DND-41 (cell line): Measurements from ENCODE around the gene NCL.

ENCODE experiments used
- ATAC-seq: fragments of 200-7000 bp; cut with Tn5 transposase; 3 replicates; pipeline ENCODE4 v1.9.1; 2021; ENCODE audit warnings: low read depth; ENCODE audit not compliant: insufficient read depth
- DNase-seq: peaks from one replicate; pipeline ENCODE4 v3.0.0-alpha.2; 2020
- H2AFZ ChIP-seq: 2 replicates; pipeline ENCODE4 v1.6.0; 2012; ENCODE audit warnings: low read depth, low read length
- H3K27ac ChIP-seq: 2 replicates; pipeline ENCODE4 v1.5.1; 2012; ENCODE audit warnings: low read length, inconsistent platforms
- H3K27me3 ChIP-seq: fragments of 200-600 bp; sonication (generic); 2 replicates; pipeline ENCODE4 v1.6.0; 2012; ENCODE audit warnings: low read length, mild to moderate bottlenecking, inconsistent platforms; ENCODE audit not compliant: insufficient read depth, poor library complexity
- H3K36me3 ChIP-seq: 2 replicates; pipeline ENCODE4 v1.5.1; 2012; ENCODE audit warnings: low read length, inconsistent platforms; ENCODE audit not compliant: insufficient read depth
- H3K4me1 ChIP-seq: 2 replicates; pipeline ENCODE4 v1.5.1; 2012; ENCODE audit warnings: mild to moderate bottlenecking, low read length; ENCODE audit not compliant: insufficient read depth
- H3K4me2 ChIP-seq: 2 replicates; pipeline ENCODE4 v1.6.0; 2012; ENCODE audit warnings: mild to moderate bottlenecking, moderate library complexity, low read length, inconsistent platforms; ENCODE audit not compliant: insufficient read depth
- H3K4me3 ChIP-seq, 2 experiments: fragments of 200-600 bp in 1 of 2; shearing (Covaris generic) in 1 of 2; 2 replicates each; pipeline ENCODE4 v1.5.1; 2012 to 2016; ENCODE audit warnings: inconsistent platforms in 2 of 2, low read length in 2 of 2, mild to moderate bottlenecking in 2 of 2, low read depth in 1 of 2, moderate library complexity in 1 of 2
- H3K79me2 ChIP-seq: 2 replicates; pipeline ENCODE4 v1.6.0; 2012; ENCODE audit warnings: low read length, inconsistent platforms; ENCODE audit not compliant: insufficient read depth
- H3K9ac ChIP-seq: 2 replicates; pipeline ENCODE4 v1.6.0; 2012; ENCODE audit warnings: low read depth, mild to moderate bottlenecking, inconsistent platforms, low read length, moderate library complexity
- H3K9me3 ChIP-seq: 2 replicates; pipeline ENCODE4 v1.5.1; 2012; ENCODE audit warnings: low read length, moderate library complexity, mild to moderate bottlenecking, inconsistent platforms; ENCODE audit not compliant: insufficient read depth, severe bottlenecking
- H4K20me1 ChIP-seq: 2 replicates; pipeline ENCODE4 v1.6.0; 2012; ENCODE audit warnings: low read length; ENCODE audit not compliant: insufficient read depth
- CTCF ChIP-seq: IDR thresholded peaks from 2 replicates; pipeline ENCODE4 v1.5.1; 2012; ENCODE audit warnings: borderline replicate concordance, low read length, moderate library complexity, mild to moderate bottlenecking; ENCODE audit not compliant: poor library complexity, severe bottlenecking; ENCODE audit errors: extremely low read depth
- EZH2 ChIP-seq: IDR thresholded peaks from 3 replicates; pipeline ENCODE4 v1.6.1; 2012; ENCODE audit warnings: borderline replicate concordance, low read depth, mild to moderate bottlenecking, moderate library complexity, low read length, inconsistent platforms; ENCODE audit not compliant: severe bottlenecking

Gene NCL

GRCh38 chr2:231503766-231504165, 39.5 kb upstream of the NCL start:
- H3K27me3 ChIP-seq = no peaks in the 10 kb centered on the region
- H3K4me2 ChIP-seq = no peak overlapping the region
- ATAC-seq = no peak
- no peaks in the 10 kb centered on the region for H4K20me1 ChIP-seq
- no peak overlapping the region for H3K27ac ChIP-seq
- no peak overlapping the region for H2AFZ ChIP-seq
- H3K9ac ChIP-seq = no peak overlapping the region
- no peaks in the 10 kb centered on the region for H3K36me3 ChIP-seq
- no peaks in the 10 kb centered on the region for H3K4me1 ChIP-seq
- H3K9me3 ChIP-seq = no peaks in the 10 kb centered on the region
- no peak for DNase-seq
- no peaks in the 10 kb centered on the region for H3K79me2 ChIP-seq
- H3K4me3 ChIP-seq = no peak overlapping the region
- TF ChIP-seq CTCF = no peak
- no peak for TF ChIP-seq EZH2

- Histone ChIP-seq H3K9ac (no peak overlapping the region), H4K20me1 (no peaks in the 10 kb centered on the region), H3K27me3 (no peaks in the 10 kb centered on the region), H2AFZ (no peak overlapping the region), H3K9me3 (no peaks in the 10 kb centered on the region), H3K4me3 (no peak overlapping the region), H3K27ac (no peak overlapping the region), H3K79me2 (no peaks in the 10 kb centered on the region), H3K4me2 (no peak overlapping the region), H3K4me1 (no peaks in the 10 kb centered on the region), H3K36me3 (no peaks in the 10 kb centered on the region)
- DNase-seq (no peak), ATAC-seq (no peak)
- TF ChIP-seq EZH2 (no peak), CTCF (no peak)
Measured at GRCh38 chr2:231502596-231502995, 38.3 kb upstream of the NCL start.

- Histone ChIP-seq H3K4me1 (no peaks in the 10 kb centered on the region), H3K27me3 (no peaks in the 10 kb centered on the region), H3K27ac (no peak overlapping the region), H2AFZ (no peak overlapping the region), H3K79me2 (no peaks in the 10 kb centered on the region), H3K9ac (no peak overlapping the region), H3K4me2 (no peak overlapping the region), H3K36me3 (no peaks in the 10 kb centered on the region), H4K20me1 (no peaks in the 10 kb centered on the region), H3K9me3 (no peaks in the 10 kb centered on the region), H3K4me3 (no peak overlapping the region)
- ATAC-seq = no peak
- DNase-seq = no peak
- TF ChIP-seq CTCF = no peak
- TF ChIP-seq EZH2 = no peak
Measured at GRCh38 chr2:231497651-231498050, 33.4 kb upstream of the NCL start.

DNA sequence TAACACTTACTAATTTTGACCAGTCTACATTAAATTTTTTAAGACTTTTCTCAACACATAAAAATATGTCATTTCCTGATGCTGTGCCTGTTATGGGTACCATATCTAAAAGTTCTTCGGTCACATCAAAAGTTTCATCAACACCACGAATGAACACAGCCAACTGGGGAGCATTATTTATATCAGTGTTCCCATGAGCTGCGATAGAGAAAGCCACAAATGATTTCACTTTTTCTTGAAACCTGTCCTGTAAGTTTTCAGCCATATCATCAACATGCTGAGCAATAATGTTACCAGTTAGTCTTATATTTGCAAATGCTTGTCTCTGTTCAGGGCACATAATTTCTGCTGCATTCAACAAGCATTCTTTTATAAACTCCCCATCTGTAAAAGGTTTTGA, 30.4 kb upstream of the NCL start:
- no peak for TF ChIP-seq CTCF
- TF ChIP-seq EZH2 = no peak
- ATAC-seq (no peak), DNase-seq (no peak)
- Histone ChIP-seq H3K9me3 (no peaks in the 10 kb centered on the region), H3K79me2 (no peaks in the 10 kb centered on the region), H3K4me1 (no peaks in the 10 kb centered on the region), H3K36me3 (no peaks in the 10 kb centered on the region), H3K4me2 (no peak overlapping the region), H3K4me3 (no peak overlapping the region), H3K27me3 (no peaks in the 10 kb centered on the region), H2AFZ (no peak overlapping the region), H4K20me1 (no peaks in the 10 kb centered on the region), H3K9ac (no peak overlapping the region), H3K27ac (no peak overlapping the region)
